ENCODE data around the gene C9orf85.

DNA sequence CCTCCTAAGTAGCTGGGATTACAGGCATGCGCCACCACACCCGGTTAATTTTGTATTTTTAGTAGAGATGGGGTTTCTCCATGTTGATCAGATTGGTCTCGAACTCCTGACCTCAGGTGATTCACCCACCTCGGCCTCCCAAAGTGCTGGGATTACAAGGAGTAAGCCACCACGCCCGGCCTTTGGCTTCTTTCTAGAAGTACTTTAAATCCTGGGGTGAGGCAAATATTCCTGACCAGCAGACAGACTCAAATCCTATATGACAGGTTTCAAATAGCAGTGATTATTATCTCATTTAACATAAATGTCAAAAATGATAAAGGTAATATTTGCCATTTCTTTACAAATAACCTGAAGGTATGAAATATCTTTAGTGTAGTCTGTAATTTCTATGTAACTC, 36.1 kb upstream of the C9orf85 start:
- TF ChIP-seq HDGF (IDR thresholded peaks at IDR 0.05) (no peak), CREB1 (IDR thresholded peaks at IDR 0.05; ENCODE audit: low read depth) (no peak)
